ENCODE results near the gene LCN2.

LCN2 gene

GRCh38 chr9:128118971-128119665 lies 30.1 kb upstream of the LCN2 start:
- no peak overlapping the region for H3K18ac ChIP-seq (ENCODE audit: low read depth in 1 of 2, low read length in 2 of 2)

DNA sequence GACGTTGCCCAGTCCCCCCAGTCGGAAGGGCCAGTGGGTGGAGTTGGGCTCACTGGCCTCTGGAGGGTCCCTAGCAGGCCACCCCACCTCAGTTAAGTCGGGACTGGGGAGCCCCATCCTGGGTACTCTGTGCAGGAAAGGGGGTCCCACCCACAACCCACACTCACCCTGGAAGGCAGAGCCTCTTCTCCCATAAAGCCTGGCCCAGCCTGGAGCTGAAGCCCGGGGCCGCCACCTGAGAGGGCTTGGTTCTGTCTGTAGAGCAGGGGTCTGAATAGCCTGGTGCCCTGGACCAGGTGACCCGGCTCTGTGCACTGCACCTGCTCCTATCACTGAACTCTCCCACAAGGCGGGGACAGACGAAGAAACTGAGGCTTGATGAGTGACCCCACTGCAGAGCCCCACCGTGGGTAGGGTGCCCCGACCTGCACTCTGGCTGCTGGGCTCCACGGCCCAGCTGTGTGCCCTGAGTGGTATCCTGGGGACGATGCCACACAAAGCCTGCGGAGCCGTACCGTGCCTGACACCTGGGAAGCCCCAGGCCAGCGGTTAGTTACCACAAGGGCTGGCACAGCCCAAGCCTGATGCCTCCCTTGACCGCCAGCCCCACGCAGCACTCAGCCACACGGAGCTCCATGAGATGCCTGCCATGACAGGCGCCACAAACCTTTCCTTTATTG lies 29.1 kb upstream of the LCN2 start:
- 97% methylated on average over 19 of the region's 20 CpGs for WGBS
- no peak overlapping the region for H2BK5ac ChIP-seq (ENCODE audit: low read depth, low read length, poor library complexity, severe bottlenecking)
- no peak overlapping the region for H3K27ac ChIP-seq (ENCODE audit: low read length, poor library complexity, severe bottlenecking)
- peaks cover 8% of the 10 kb centered on the region for H3K4me1 ChIP-seq (ENCODE audit: control insufficient read depth, insufficient read depth, low read depth, low read length)
- H2BK12ac ChIP-seq (ENCODE audit: low read length in 2 of 2), result no peak overlapping the region
- H3K4me2 ChIP-seq (ENCODE audit: low read length, poor library complexity, severe bottlenecking), result no peak overlapping the region
- DNase-seq, result no peak
- H3K4me3 ChIP-seq (ENCODE audit: insufficient read depth in 1 of 2, low read depth in 1 of 2, low read length in 2 of 2), result no peak overlapping the region
- no peak overlapping the region for H2BK120ac ChIP-seq (ENCODE audit: low read depth, low read length)
- no peak overlapping the region for H2AFZ ChIP-seq (ENCODE audit: low read depth, low read length)
- peaks cover 41 to 67% of the 10 kb centered on the region in 2 experiments for H3K36me3 ChIP-seq (ENCODE audit: control insufficient read depth in 1 of 2, insufficient read depth in 2 of 2, low read depth in 1 of 2, low read length in 2 of 2)
- no peak overlapping the region for H3K4ac ChIP-seq (ENCODE audit: low read depth in 1 of 2, low read length in 2 of 2)
- H2BK15ac ChIP-seq (ENCODE audit: low read depth, poor library complexity, severe bottlenecking), result no peak overlapping the region
- H4K8ac ChIP-seq (ENCODE audit: low read length), result no peak overlapping the region
- H3K9ac ChIP-seq (ENCODE audit: low read length), result no peak overlapping the region
- H4K91ac ChIP-seq (ENCODE audit: low read length), result no peak overlapping the region
- H3K27me3 ChIP-seq (ENCODE audit: control insufficient read depth in 1 of 2, insufficient read depth in 1 of 2, low read length in 2 of 2), result no peaks in the 10 kb centered on the region
- no peak overlapping the region for H3K23ac ChIP-seq (ENCODE audit: low read length in 2 of 2)
- H2AK5ac ChIP-seq (ENCODE audit: low read length, severe bottlenecking), result no peak overlapping the region
- no peaks in the 10 kb centered on the region for H3K9me3 ChIP-seq (ENCODE audit: control insufficient read depth, low read length)
- H3K18ac ChIP-seq (ENCODE audit: low read depth in 1 of 2, low read length in 2 of 2), result no peak overlapping the region
- no peak overlapping the region for H3K14ac ChIP-seq (ENCODE audit: low read length in 2 of 2)
- H3K79me1 ChIP-seq (replicated peaks; ENCODE audit: low read length, poor library complexity, severe bottlenecking), result peaks cover 14% of the 10 kb centered on the region

More at GRCh38 chr9:128118971-128119665, 30.1 kb upstream of the LCN2 start:
- Histone ChIP-seq H3K79me1 (replicated peaks; ENCODE audit: low read length, poor library complexity, severe bottlenecking) (peaks cover 8% of the 10 kb centered on the region), H4K91ac (ENCODE audit: low read length) (no peak overlapping the region), H3K27me3 (ENCODE audit: control insufficient read depth in 1 of 2, insufficient read depth in 1 of 2, low read length in 2 of 2) (no peaks in the 10 kb centered on the region), H3K9me3 (ENCODE audit: control insufficient read depth, low read length) (no peaks in the 10 kb centered on the region), H4K8ac (ENCODE audit: low read length) (no peak overlapping the region), H3K23ac (ENCODE audit: low read length in 2 of 2) (no peak overlapping the region), H2BK12ac (ENCODE audit: low read length in 2 of 2) (no peak overlapping the region), H3K4me2 (ENCODE audit: low read length, poor library complexity, severe bottlenecking) (no peak overlapping the region), H3K9ac (ENCODE audit: low read length) (no peak overlapping the region), H2AFZ (ENCODE audit: low read depth, low read length) (no peak overlapping the region), H2BK120ac (ENCODE audit: low read depth, low read length) (no peak overlapping the region), H3K14ac (ENCODE audit: low read length in 2 of 2) (no peak overlapping the region), H3K4me3 (ENCODE audit: insufficient read depth in 1 of 2, low read depth in 1 of 2, low read length in 2 of 2) (no peak overlapping the region), H3K4me1 (ENCODE audit: control insufficient read depth, insufficient read depth, low read depth, low read length) (peaks cover 7% of the 10 kb centered on the region), H2AK5ac (ENCODE audit: low read length, severe bottlenecking) (no peak overlapping the region), H3K4ac (ENCODE audit: low read depth in 1 of 2, low read length in 2 of 2) (no peak overlapping the region), H3K36me3 (ENCODE audit: control insufficient read depth in 1 of 2, insufficient read depth in 2 of 2, low read depth in 1 of 2, low read length in 2 of 2) (peaks cover 34 to 67% of the 10 kb centered on the region in 2 experiments), H2BK5ac (ENCODE audit: low read depth, low read length, poor library complexity, severe bottlenecking) (no peak overlapping the region), H3K27ac (ENCODE audit: low read length, poor library complexity, severe bottlenecking) (no peak overlapping the region), H2BK15ac (ENCODE audit: low read depth, poor library complexity, severe bottlenecking) (no peak overlapping the region)
- WGBS, result 91% methylated on average over 11 of the region's 15 CpGs
- no peak for DNase-seq

GRCh38 chr9:128120741-128121465 lies 28.4 kb upstream of the LCN2 start:
- Histone ChIP-seq H2BK120ac (ENCODE audit: low read depth, low read length) (no peak overlapping the region), H3K27me3 (ENCODE audit: control insufficient read depth in 1 of 2, insufficient read depth in 1 of 2, low read length in 2 of 2) (no peaks in the 10 kb centered on the region), H3K18ac (ENCODE audit: low read depth in 1 of 2, low read length in 2 of 2) (no peak overlapping the region), H3K14ac (ENCODE audit: low read length in 2 of 2) (no peak overlapping the region), H3K9me3 (ENCODE audit: control insufficient read depth, low read length) (no peaks in the 10 kb centered on the region), H2BK12ac (ENCODE audit: low read length in 2 of 2) (no peak overlapping the region), H4K91ac (ENCODE audit: low read length) (no peak overlapping the region), H3K79me1 (replicated peaks; ENCODE audit: low read length, poor library complexity, severe bottlenecking) (peaks cover 17% of the 10 kb centered on the region), H3K4ac (ENCODE audit: low read depth in 1 of 2, low read length in 2 of 2) (no peak overlapping the region), H3K23ac (ENCODE audit: low read length in 2 of 2) (no peak overlapping the region), H3K9ac (ENCODE audit: low read length) (no peak overlapping the region), H2AK5ac (ENCODE audit: low read length, severe bottlenecking) (no peak overlapping the region), H3K4me3 (ENCODE audit: insufficient read depth in 1 of 2, low read depth in 1 of 2, low read length in 2 of 2) (no peak overlapping the region), H3K36me3 (ENCODE audit: control insufficient read depth in 1 of 2, insufficient read depth in 2 of 2, low read depth in 1 of 2, low read length in 2 of 2) (peaks cover 41 to 65% of the 10 kb centered on the region in 2 experiments), H2AFZ (ENCODE audit: low read depth, low read length) (no peak overlapping the region), H3K27ac (ENCODE audit: low read length, poor library complexity, severe bottlenecking) (no peak overlapping the region), H3K4me1 (ENCODE audit: control insufficient read depth, insufficient read depth, low read depth, low read length) (peaks cover 15% of the 10 kb centered on the region), H4K8ac (ENCODE audit: low read length) (peak overlapping the region; percentile 3), H2BK15ac (ENCODE audit: low read depth, poor library complexity, severe bottlenecking) (no peak overlapping the region), H2BK5ac (ENCODE audit: low read depth, low read length, poor library complexity, severe bottlenecking) (no peak overlapping the region), H3K4me2 (ENCODE audit: low read length, poor library complexity, severe bottlenecking) (no peak overlapping the region)
- WGBS, result 94% methylated on average over 29 of the region's 29 CpGs
- DNase-seq, result no peak

GRCh38 chr9:128121466-128121810 lies 27.8 kb upstream of the LCN2 start:
- H2BK15ac ChIP-seq (ENCODE audit: low read depth, poor library complexity, severe bottlenecking), result no peak overlapping the region
- no peak overlapping the region for H4K91ac ChIP-seq (ENCODE audit: low read length)
- no peak overlapping the region for H3K4me3 ChIP-seq (ENCODE audit: insufficient read depth in 1 of 2, low read depth in 1 of 2, low read length in 2 of 2)
- DNase-seq, result no peak
- H2AK5ac ChIP-seq (ENCODE audit: low read length, severe bottlenecking), result no peak overlapping the region
- no peak overlapping the region for H2AFZ ChIP-seq (ENCODE audit: low read depth, low read length)
- no peak overlapping the region for H3K14ac ChIP-seq (ENCODE audit: low read length in 2 of 2)
- no peak overlapping the region for H2BK120ac ChIP-seq (ENCODE audit: low read depth, low read length)
- H3K9ac ChIP-seq (ENCODE audit: low read length), result no peak overlapping the region
- no peaks in the 10 kb centered on the region for H3K27me3 ChIP-seq (ENCODE audit: control insufficient read depth in 1 of 2, insufficient read depth in 1 of 2, low read length in 2 of 2)
- peaks cover 41 to 62% of the 10 kb centered on the region in 2 experiments for H3K36me3 ChIP-seq (ENCODE audit: control insufficient read depth in 1 of 2, insufficient read depth in 2 of 2, low read depth in 1 of 2, low read length in 2 of 2)
- H4K8ac ChIP-seq (ENCODE audit: low read length), result no peak overlapping the region
- H3K23ac ChIP-seq (ENCODE audit: low read length in 2 of 2), result no peak overlapping the region
- H2BK5ac ChIP-seq (ENCODE audit: low read depth, low read length, poor library complexity, severe bottlenecking), result no peak overlapping the region
- H3K4me1 ChIP-seq (ENCODE audit: control insufficient read depth, insufficient read depth, low read depth, low read length), result peaks cover 18% of the 10 kb centered on the region
- no peak overlapping the region for H3K4ac ChIP-seq (ENCODE audit: low read depth in 1 of 2, low read length in 2 of 2)
- H2BK12ac ChIP-seq (ENCODE audit: low read length in 2 of 2), result no peak overlapping the region
- no peaks in the 10 kb centered on the region for H3K9me3 ChIP-seq (ENCODE audit: control insufficient read depth, low read length)
- WGBS, result 99% methylated on average over 5 of the region's 5 CpGs
- H3K79me1 ChIP-seq (replicated peaks; ENCODE audit: low read length, poor library complexity, severe bottlenecking), result peaks cover 17% of the 10 kb centered on the region
- H3K27ac ChIP-seq (ENCODE audit: low read length, poor library complexity, severe bottlenecking), result no peak overlapping the region
- no peak overlapping the region for H3K18ac ChIP-seq (ENCODE audit: low read depth in 1 of 2, low read length in 2 of 2)
- no peak overlapping the region for H3K4me2 ChIP-seq (ENCODE audit: low read length, poor library complexity, severe bottlenecking)
